ENCODE measurements around the gene FUT6.

The FUT6 gene

DNA sequence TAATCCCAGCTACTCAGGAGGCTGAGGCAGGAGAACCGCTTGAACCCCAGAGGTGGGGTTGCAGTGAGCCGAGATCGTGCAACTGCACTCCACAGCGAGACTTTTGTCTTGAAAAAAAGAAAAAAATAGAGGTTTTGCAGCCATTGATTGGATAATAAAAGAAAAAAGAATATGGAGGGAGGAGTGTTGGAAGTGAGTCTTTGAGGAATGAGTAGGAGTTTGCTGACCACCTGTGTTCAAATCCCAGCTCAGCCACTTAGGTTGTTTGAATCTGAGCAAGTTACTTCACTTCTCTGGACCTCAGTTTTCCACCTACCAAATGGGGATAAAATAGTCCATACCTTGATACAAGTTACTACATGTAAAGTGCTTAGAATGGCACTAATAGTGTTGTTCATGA is 28.4 kb downstream of the FUT6 start:
- no peak for DNase-seq (ENCODE audit: extremely low read depth, low read depth)
- TF ChIP-seq, protein P1, sequence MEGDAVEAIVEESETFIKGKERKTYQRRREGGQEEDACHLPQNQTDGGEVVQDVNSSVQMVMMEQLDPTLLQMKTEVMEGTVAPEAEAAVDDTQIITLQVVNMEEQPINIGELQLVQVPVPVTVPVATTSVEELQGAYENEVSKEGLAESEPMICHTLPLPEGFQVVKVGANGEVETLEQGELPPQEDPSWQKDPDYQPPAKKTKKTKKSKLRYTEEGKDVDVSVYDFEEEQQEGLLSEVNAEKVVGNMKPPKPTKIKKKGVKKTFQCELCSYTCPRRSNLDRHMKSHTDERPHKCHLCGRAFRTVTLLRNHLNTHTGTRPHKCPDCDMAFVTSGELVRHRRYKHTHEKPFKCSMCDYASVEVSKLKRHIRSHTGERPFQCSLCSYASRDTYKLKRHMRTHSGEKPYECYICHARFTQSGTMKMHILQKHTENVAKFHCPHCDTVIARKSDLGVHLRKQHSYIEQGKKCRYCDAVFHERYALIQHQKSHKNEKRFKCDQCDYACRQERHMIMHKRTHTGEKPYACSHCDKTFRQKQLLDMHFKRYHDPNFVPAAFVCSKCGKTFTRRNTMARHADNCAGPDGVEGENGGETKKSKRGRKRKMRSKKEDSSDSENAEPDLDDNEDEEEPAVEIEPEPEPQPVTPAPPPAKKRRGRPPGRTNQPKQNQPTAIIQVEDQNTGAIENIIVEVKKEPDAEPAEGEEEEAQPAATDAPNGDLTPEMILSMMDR (IDR thresholded peaks at IDR 0.05; ENCODE audit: low read depth, low read length), result no peak

DNA sequence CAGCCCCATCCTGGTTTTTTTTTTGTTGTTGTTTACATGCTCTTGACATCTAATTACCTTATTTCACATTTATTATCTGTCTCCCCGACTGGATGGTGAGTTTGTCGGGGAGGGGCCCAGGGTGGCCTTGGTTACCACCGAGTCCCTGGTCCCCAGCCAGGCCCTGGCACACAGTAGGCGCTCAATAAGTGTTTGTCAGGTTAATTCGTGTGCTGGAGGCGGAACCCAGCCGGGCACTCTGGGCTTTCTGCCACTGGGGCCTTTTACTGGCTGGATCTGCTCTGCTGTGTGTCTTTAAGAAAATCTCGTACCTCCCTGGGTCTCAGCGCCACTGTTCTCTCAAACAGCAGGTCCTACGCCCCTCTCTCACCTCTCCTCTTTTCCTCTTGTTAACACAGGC is 30.0 kb downstream of the FUT6 start:
- DNase-seq (ENCODE audit: extremely low read depth, low read depth), result no peak
- TF ChIP-seq, protein P1 (IDR thresholded peaks at IDR 0.05; ENCODE audit: low read depth, low read length), result no peak

DNA sequence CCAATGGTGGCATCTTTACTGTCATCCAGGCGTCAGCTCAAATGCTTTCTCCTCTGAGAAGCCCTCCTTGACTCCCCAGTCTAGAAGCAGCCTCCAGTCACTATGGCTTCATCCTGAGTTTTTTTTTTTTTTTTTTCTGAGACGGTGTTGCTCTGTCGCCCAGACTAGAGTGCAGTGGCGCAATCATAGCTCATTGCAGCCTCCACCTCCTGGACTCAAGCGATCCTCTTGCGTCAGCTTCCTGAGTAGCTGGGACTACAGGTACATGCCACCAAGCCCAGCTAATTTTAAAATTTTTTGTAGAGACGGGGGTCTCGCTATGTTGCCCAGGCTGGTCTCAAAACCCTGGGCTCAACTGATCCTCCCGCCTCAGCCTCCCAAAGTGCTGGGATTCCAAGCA is 30.4 kb downstream of the FUT6 start:
- TF ChIP-seq, protein P1 (IDR thresholded peaks at IDR 0.05; ENCODE audit: low read depth, low read length), result no peak
- DNase-seq (ENCODE audit: extremely low read depth, low read depth), result no peak

DNA sequence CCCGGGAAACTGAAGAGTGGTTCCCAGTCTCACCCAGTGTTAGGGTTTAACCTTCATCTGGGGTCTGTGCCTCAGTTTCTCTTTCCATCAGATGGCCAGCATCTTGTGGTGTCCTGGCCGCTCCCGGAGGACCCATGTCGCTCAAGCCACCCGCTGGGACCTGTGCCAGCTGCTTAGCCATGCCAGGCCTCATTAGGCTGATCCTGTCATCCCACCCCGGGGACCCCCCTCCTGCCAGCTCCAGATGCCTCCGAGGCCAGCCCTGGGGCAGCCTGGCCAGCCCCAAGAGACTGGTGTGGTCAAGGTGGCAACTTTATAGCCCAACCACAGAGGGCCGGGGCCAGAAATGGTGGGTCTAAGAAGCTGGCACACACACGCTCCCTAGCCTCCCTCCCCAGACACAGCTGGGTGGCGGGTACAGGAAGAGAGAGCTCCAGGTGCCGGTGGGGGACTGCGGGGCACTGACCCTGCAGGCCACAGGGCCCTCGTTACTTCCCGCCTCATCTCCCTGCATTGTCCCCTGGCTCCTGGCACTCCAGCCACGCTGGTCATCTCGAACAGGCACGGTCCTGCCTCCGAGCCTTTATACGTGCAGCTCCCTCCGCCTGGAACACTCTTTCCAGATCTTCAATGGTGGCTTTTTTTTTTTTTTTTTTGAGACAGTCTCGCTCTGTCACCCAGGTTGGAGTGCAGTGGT is 31.2 kb downstream of the FUT6 start:
- TF ChIP-seq, protein P1 (IDR thresholded peaks at IDR 0.05; ENCODE audit: low read depth, low read length), result no peak
- no peak for DNase-seq (ENCODE audit: extremely low read depth, low read depth)

DNA sequence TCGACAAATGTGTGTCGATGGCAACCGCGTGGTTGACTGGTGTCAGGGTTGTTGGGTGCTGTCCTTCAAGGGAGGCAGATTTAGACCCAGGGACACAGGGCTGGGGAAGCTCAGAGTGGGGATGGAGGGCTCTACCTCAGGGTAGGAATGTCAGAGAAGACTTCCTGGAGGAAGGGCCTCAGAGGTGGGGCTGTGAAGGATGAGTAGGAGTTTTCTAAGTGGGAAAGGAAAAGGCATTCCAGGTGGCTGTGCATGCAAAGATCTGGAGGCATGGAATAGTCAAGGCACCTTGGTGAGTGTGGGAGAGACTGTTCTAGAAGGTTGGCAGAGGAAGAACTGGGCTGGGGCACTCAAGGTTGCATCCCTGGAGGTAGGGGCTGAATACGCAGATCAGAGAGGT is 32.6 kb downstream of the FUT6 start:
- no peak for DNase-seq (ENCODE audit: extremely low read depth, low read depth)
- TF ChIP-seq, protein P1 (IDR thresholded peaks at IDR 0.05; ENCODE audit: low read depth, low read length), result no peak

DNA sequence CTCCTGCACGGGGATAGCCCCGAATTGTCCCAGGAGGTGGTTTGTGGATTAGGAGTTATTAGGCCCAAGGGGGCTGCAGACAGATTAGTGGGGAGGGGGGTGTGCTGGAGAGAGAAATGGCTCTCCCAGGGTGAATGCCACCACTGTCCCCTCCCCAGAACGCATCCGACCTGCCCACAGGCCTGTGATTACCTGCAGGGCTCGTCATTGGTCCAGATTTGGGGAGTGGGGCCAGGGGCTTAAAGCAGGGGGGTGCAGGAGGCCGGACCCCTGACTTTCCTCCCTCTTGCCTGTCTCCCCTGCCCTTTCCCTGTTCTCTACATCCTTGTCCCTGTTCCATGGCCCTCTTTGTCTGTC is 33.4 kb downstream of the FUT6 start:
- no peak for DNase-seq (ENCODE audit: extremely low read depth, low read depth)
- TF ChIP-seq, protein P1 (IDR thresholded peaks at IDR 0.05; ENCODE audit: low read depth, low read length), result no peak

DNA sequence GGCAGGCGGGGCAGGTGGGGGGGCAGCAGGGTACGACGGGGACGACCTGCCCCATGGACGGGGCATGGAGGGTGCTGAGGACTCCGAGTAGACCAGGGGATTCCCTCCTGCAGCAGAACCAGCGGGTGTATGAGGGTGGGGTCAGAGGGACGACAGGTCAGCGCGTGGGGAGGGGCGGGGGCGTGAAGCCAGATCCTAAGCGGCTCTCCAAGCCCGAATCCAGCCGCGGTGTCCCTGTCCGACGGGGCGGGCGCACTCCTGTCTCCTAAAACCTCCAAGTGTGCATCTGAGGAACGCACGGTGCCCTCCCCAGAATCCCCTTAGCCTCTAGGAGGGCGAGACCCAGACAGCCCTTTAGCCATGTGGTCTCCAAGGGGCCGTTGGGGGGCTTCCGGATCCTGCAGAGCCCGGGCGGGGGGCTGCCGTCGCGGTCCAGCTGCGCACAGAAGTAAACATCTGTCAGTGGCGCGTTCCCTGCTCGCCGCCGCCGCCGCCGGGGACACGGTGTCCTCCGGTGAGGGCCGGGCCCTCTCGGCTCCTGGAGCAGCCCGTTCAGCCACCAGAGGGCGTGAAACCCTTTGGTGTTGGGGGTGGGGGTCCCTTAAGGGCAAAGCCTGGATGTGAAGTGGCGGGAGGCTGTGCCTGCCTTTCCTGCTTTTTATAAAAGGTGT is 33.9 kb downstream of the FUT6 start:
- no peak for DNase-seq (ENCODE audit: extremely low read depth, low read depth)
- TF ChIP-seq, protein P1 (IDR thresholded peaks at IDR 0.05; ENCODE audit: low read depth, low read length), result peak; percentile 69
